H1 (cell line): ENCODE data around the gene GRK3.

Experiments used
- EP300 ChIP-seq, 2 experiments: IDR thresholded peaks; 1 replicate in 1 of 2; 2 replicates in 1 of 2; pipeline ENCODE4 v1.6.1; 2011 to 2012; ENCODE audit warnings: low read depth in 2 of 2, low read length in 2 of 2, mild to moderate bottlenecking in 2 of 2, borderline replicate concordance in 1 of 2, inconsistent platforms in 1 of 2, moderate library complexity in 1 of 2
- FOSL1 ChIP-seq: IDR thresholded peaks from 2 replicates; pipeline ENCODE4 v1.6.1; 2011; ENCODE audit warnings: mild to moderate bottlenecking, low read depth, low read length, moderate library complexity; ENCODE audit not compliant: insufficient read depth
- KDM1A ChIP-seq: fragments of 200-600, 300-600 bp; sonication (generic); IDR thresholded peaks from 2 replicates; pipeline ENCODE4 v1.7.1; 2016; ENCODE audit warnings: mild to moderate bottlenecking, low read length, borderline replicate concordance
- MAFK ChIP-seq: IDR thresholded peaks from 2 replicates; pipeline ENCODE4 v1.6.1; 2012; ENCODE audit warnings: low read depth, mild to moderate bottlenecking, improper control_type of control experiment, low read length
- POLR2A ChIP-seq, 2 experiments: IDR thresholded peaks; 1 replicate in 1 of 2; 2 replicates in 1 of 2; pipeline ENCODE4 v1.6.1; 2011; ENCODE audit warnings: low read depth in 2 of 2, low read length in 2 of 2, mild to moderate bottlenecking in 2 of 2; ENCODE audit errors: control extremely low read depth in 1 of 2
- POLR2AphosphoS5 ChIP-seq: IDR thresholded peaks from 2 replicates; pipeline ENCODE4 v1.6.1; 2011; ENCODE audit warnings: low read depth, low read length
- SP4 ChIP-seq: IDR thresholded peaks from 2 replicates; pipeline ENCODE4 v1.6.1; 2012; ENCODE audit warnings: low read length, inconsistent platforms
- SUZ12 ChIP-seq: fragments of 200-600 bp; sonication (generic); IDR thresholded peaks from 2 replicates; pipeline ENCODE4 v1.6.1; 2012; ENCODE audit warnings: mild to moderate bottlenecking, inconsistent platforms, low read length, moderate library complexity, mixed read lengths
- ZNF274 ChIP-seq: IDR thresholded peaks from 2 replicates; pipeline ENCODE4 v1.7.0; 2012; ENCODE audit warnings: low read length, borderline replicate concordance; ENCODE audit errors: extremely low read depth
- TF ChIP-seq, protein P1 (sequence below), 3 experiments: IDR thresholded peaks; 1 replicate in 2 of 3; 2 replicates in 1 of 3; pipeline versions ENCODE4 v1.5.1 to v1.6.1; 2011; ENCODE audit warnings: low read length in 3 of 3, mild to moderate bottlenecking in 3 of 3, inconsistent platforms in 2 of 3, low read depth in 1 of 3, moderate library complexity in 1 of 3; ENCODE audit not compliant: insufficient read depth in 1 of 3; ENCODE audit errors: control extremely low read depth in 1 of 3

DNA sequence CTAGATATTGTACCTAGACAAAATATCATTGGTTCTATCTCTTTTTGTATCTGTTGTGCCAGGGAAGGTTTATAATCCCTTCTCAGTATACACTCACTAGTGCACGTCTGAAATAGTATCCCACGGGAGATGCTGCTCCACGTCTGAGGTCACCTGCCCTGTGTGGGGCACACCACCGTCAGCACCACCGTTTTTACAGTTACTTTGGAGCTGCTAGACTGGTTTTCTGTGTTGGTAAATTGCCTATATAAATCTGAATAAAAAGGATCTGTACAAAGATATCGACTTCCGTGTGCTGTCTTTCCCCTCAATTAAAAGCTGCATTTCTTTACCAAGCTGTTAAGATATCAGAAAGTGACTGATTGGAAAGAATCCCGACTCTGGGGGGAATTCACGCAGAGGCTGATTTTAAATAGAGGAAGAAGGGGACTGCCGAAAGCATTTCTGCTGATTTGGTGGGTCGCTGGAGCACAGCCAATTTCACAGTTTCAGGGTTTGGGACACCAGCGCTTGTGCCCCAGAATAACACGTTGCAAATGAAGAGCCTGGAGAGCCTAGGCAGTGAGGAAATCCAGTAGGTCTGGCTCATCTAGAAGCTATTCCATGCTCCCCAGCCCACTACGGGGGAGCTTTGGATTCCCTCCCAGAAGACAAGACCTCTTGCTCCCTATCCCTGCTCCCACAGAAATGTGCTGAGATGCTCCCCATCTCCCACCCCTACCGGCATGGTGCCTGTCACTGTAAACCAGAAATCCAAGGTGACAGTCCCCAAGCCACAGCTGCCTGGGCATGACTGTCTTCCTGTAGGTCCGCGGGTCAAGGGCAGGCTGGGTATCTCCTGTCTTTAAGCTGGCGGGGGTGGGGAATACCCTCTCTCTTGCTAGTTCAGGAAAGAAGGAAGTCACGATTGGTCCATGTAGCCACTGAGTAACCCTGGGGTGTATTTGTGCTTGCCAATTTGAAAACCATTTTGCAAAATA, 164.8 kb downstream of the GRK3 start:
- TF ChIP-seq, protein P1, sequence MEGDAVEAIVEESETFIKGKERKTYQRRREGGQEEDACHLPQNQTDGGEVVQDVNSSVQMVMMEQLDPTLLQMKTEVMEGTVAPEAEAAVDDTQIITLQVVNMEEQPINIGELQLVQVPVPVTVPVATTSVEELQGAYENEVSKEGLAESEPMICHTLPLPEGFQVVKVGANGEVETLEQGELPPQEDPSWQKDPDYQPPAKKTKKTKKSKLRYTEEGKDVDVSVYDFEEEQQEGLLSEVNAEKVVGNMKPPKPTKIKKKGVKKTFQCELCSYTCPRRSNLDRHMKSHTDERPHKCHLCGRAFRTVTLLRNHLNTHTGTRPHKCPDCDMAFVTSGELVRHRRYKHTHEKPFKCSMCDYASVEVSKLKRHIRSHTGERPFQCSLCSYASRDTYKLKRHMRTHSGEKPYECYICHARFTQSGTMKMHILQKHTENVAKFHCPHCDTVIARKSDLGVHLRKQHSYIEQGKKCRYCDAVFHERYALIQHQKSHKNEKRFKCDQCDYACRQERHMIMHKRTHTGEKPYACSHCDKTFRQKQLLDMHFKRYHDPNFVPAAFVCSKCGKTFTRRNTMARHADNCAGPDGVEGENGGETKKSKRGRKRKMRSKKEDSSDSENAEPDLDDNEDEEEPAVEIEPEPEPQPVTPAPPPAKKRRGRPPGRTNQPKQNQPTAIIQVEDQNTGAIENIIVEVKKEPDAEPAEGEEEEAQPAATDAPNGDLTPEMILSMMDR (IDR thresholded peaks at IDR 0.05; ENCODE audit: control extremely low read depth in 1 of 3, insufficient read depth in 1 of 3, low read depth in 1 of 3, low read length in 3 of 3), result no peak
- TF ChIP-seq SP4, result no peak
- TF ChIP-seq ZNF274, result no peak
- TF ChIP-seq EP300 (IDR thresholded peaks at IDR 0.05; ENCODE audit: borderline replicate concordance in 1 of 2, low read depth in 2 of 2, low read length in 2 of 2), result no peak
- no peak for TF ChIP-seq SUZ12
- TF ChIP-seq POLR2A (IDR thresholded peaks at IDR 0.05; ENCODE audit: control extremely low read depth in 1 of 2, low read depth in 2 of 2, low read length in 2 of 2), result no peak
- no peak for TF ChIP-seq MAFK
- no peak for TF ChIP-seq KDM1A
- TF ChIP-seq FOSL1, result no peak
- no peak for TF ChIP-seq POLR2AphosphoS5
